ENCODE data around the gene SLC22A7. TPM values are rescaled to one million over a fixed set of nuclear protein-coding genes. Genes with fewer than 3 reads are reported as not detected.

Gene SLC22A7
- total RNA-seq, 1 experiment from 2014 or later, result not detected

DNA sequence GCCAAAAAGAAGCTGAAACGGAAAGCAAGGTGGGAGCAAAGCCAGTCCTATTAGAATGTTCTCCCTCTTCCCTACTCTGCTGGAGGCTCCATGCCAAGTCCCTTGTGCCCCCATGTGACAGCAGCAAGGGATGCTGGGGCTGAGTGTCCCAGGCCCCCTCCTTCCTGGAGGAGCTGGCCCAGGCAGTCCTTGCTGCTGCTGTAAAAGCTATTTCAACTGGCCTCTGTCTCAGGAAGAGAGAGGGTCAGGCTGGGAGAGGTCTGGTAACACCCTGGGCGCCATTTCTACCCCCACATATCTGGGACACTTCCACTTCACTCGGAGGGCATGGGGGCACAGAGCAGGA, 29.7 kb upstream of the SLC22A7 start:
- H3K4me2 ChIP-seq (ENCODE audit: low read length), result no peak overlapping the region
- intact Hi-C loops (cut with micrococcal nuclease), result no loop called here
- H3K27me3 ChIP-seq (ENCODE audit: low read length), result no peaks in the 10 kb centered on the region
- no peaks in the 10 kb centered on the region for H3K79me2 ChIP-seq (ENCODE audit: low read length)
- H4K20me1 ChIP-seq (ENCODE audit: low read length), result no peaks in the 10 kb centered on the region
- TF ChIP-seq EZH2 (IDR thresholded peaks at IDR 0.05; ENCODE audit: low read length, unreplicated experiment) (no peak), EZH2phosphoT487 (IDR thresholded peaks at IDR 0.05; ENCODE audit: borderline replicate concordance, low read length) (no peak)
- TF ChIP-seq, protein P1, sequence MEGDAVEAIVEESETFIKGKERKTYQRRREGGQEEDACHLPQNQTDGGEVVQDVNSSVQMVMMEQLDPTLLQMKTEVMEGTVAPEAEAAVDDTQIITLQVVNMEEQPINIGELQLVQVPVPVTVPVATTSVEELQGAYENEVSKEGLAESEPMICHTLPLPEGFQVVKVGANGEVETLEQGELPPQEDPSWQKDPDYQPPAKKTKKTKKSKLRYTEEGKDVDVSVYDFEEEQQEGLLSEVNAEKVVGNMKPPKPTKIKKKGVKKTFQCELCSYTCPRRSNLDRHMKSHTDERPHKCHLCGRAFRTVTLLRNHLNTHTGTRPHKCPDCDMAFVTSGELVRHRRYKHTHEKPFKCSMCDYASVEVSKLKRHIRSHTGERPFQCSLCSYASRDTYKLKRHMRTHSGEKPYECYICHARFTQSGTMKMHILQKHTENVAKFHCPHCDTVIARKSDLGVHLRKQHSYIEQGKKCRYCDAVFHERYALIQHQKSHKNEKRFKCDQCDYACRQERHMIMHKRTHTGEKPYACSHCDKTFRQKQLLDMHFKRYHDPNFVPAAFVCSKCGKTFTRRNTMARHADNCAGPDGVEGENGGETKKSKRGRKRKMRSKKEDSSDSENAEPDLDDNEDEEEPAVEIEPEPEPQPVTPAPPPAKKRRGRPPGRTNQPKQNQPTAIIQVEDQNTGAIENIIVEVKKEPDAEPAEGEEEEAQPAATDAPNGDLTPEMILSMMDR (conservative IDR thresholded peaks at IDR 0.05; ENCODE audit: low read depth, low read length), result no peak
- ATAC-seq, result no peak
- no peaks in the 10 kb centered on the region for H3K4me1 ChIP-seq (ENCODE audit: insufficient read depth, low read length)
- H3K4me3 ChIP-seq (ENCODE audit: low read length), result no peak overlapping the region
- H2AFZ ChIP-seq (ENCODE audit: low read length), result no peak overlapping the region
- no peak for DNase-seq
- no peaks in the 10 kb centered on the region for H3K9me3 ChIP-seq (ENCODE audit: low read length)
- no TSS peak for BruUV-seq (replicated peaks)
- H3K36me3 ChIP-seq (ENCODE audit: low read depth, low read length), result no peaks in the 10 kb centered on the region; the same call in 1 of the 2 replicates
- ChIA-PET CTCF (no interaction called here), POLR2A (ENCODE audit: unreplicated experiment) (no interaction called here)
- H3K9me2 ChIP-seq (replicated peaks; ENCODE audit: low read length), result no peaks in the 10 kb centered on the region
- H3F3A ChIP-seq (ENCODE audit: low read length, unreplicated experiment), result no peaks in the 10 kb centered on the region
- H3K9ac ChIP-seq (ENCODE audit: low read length), result no peak overlapping the region
- no peak overlapping the region for H3K27ac ChIP-seq (ENCODE audit: low read length)

DNA sequence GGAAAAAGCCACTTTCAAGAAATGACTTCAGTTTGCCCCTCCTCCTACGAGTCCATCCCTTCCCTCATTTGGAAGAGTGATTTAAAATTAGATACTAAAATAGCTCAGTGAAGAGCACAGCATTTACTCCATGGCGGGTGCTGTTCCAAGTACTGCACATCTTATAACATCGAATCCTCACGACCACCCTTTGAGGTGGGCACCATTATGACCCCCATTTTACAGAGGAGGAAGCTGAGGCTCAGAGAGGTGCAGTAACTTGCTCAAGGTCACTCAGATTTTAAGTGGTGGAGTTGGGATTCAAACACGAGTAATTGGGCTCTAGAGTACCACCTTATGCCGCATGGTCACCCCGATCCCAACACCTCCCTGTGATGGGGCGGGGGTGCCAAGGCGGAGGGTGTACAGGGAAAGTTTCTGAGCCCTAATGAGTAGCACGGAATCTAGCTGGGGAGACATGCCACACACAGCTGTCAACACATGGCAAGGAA, 29.2 kb upstream of the SLC22A7 start:
- Histone ChIP-seq H3K9me3 (ENCODE audit: low read length) (no peaks in the 10 kb centered on the region), H4K20me1 (ENCODE audit: low read length) (no peaks in the 10 kb centered on the region), H3F3A (ENCODE audit: low read length, unreplicated experiment) (no peaks in the 10 kb centered on the region), H3K9ac (ENCODE audit: low read length) (no peak overlapping the region), H3K9me2 (replicated peaks; ENCODE audit: low read length) (no peaks in the 10 kb centered on the region), H3K27me3 (ENCODE audit: low read length) (peaks cover 1% of the 10 kb centered on the region; the same call in 1 of the 2 replicates), H3K36me3 (ENCODE audit: low read depth, low read length) (no peaks in the 10 kb centered on the region), H3K79me2 (ENCODE audit: low read length) (no peaks in the 10 kb centered on the region), H2AFZ (ENCODE audit: low read length) (no peak overlapping the region), H3K4me2 (ENCODE audit: low read length) (no peak overlapping the region), H3K27ac (ENCODE audit: low read length) (no peak overlapping the region), H3K4me3 (ENCODE audit: low read length) (no peak overlapping the region), H3K4me1 (ENCODE audit: insufficient read depth, low read length) (no peaks in the 10 kb centered on the region)
- BruUV-seq (replicated peaks), result no TSS peak
- POLR2A ChIA-PET (ENCODE audit: unreplicated experiment), result no interaction called here
- TF ChIP-seq, protein P1 (conservative IDR thresholded peaks at IDR 0.05; ENCODE audit: low read depth, low read length), result no peak
- no peak for TF ChIP-seq EZH2 (IDR thresholded peaks at IDR 0.05; ENCODE audit: low read length, unreplicated experiment)
- TF ChIP-seq EZH2phosphoT487 (IDR thresholded peaks at IDR 0.05; ENCODE audit: borderline replicate concordance, low read length), result no peak
- intact Hi-C loops (cut with micrococcal nuclease), result no loop called here
- ATAC-seq (no peak), DNase-seq (no peak)
- CTCF ChIA-PET, result no interaction called here

DNA sequence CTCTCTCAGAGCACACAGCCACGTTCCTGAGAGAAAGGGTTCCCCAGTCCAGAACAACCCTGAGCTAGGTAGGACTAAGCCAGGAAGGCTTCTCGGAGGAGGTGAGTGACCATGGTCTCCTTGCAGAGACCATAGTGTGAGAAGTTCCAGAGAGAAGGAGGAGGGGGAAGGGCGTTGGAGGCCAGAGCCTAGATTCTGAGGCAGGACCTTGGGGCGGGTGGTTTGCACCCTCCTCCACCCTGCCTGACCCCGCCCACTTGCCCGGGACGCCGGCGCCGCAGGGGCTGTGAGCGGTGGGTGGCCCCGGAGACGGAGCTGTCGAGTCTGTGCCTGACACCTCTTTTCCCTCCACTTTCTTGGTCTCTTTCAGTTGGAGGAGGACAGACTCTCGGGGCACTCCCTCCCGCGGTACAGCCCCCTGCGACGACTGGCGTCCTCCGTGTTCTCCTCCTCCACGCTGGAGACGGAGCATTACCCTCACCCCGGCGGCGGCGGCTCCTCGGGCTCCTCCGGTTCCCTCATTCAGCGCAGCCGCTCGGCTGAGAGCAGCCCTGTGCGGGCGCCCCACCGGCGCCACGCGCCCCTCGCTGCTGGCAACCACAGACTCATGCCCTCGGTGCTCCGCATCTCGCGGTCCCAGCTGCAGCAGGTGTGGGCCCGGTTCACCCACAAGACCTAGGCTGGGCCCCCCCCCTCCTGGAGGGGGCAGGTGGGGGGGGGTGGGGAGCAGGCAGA, 28.6 kb upstream of the SLC22A7 start:
- H3K4me3 ChIP-seq (ENCODE audit: low read length), result no peak overlapping the region
- H4K20me1 ChIP-seq (ENCODE audit: low read length), result no peaks in the 10 kb centered on the region
- ChIA-PET CTCF (no interaction called here), POLR2A (ENCODE audit: unreplicated experiment) (no interaction called here)
- peaks cover 6% of the 10 kb centered on the region for H3K27me3 ChIP-seq (ENCODE audit: low read length)
- H3K9me3 ChIP-seq (ENCODE audit: low read length), result no peaks in the 10 kb centered on the region
- no peak overlapping the region for H3K9ac ChIP-seq (ENCODE audit: low read length)
- no peak for ATAC-seq
- TF ChIP-seq EZH2 (IDR thresholded peaks at IDR 0.05; ENCODE audit: low read length, unreplicated experiment) (no peak), EZH2phosphoT487 (IDR thresholded peaks at IDR 0.05; ENCODE audit: borderline replicate concordance, low read length) (no peak)
- TF ChIP-seq, protein P1 (conservative IDR thresholded peaks at IDR 0.05; ENCODE audit: low read depth, low read length), result no peak
- H3K36me3 ChIP-seq (ENCODE audit: low read depth, low read length), result no peaks in the 10 kb centered on the region
- DNase-seq, result no peak
- H3K4me1 ChIP-seq (ENCODE audit: insufficient read depth, low read length), result no peaks in the 10 kb centered on the region
- no peaks in the 10 kb centered on the region for H3F3A ChIP-seq (ENCODE audit: low read length, unreplicated experiment)
- no peak overlapping the region for H3K4me2 ChIP-seq (ENCODE audit: low read length)
- no peak overlapping the region for H2AFZ ChIP-seq (ENCODE audit: low read length)
- H3K27ac ChIP-seq (ENCODE audit: low read length), result no peak overlapping the region
- intact Hi-C loops (cut with micrococcal nuclease), result no loop called here
- BruUV-seq (replicated peaks), result no TSS peak
- no peaks in the 10 kb centered on the region for H3K9me2 ChIP-seq (replicated peaks; ENCODE audit: low read length)
- H3K79me2 ChIP-seq (ENCODE audit: low read length), result no peaks in the 10 kb centered on the region
